Mesenteric fat pad (tissue), 1 donor: ENCODE data around the gene DDI2. TPM values are rescaled to one million over a fixed set of nuclear protein-coding genes. Genes with fewer than 3 reads are reported as not detected.
"Not testable (repeated sequence)": the region's sequence is repeated elsewhere in the genome, so short reads cannot be mapped to it uniquely, and the experiment has no call there.

ENCODE experiments used
- DNase-seq: peaks from one replicate; pipeline ENCODE4 v3.0.0-alpha.2; 2020; ENCODE audit warnings: low spot score
- total RNA-seq: library from RNA; stranded (reverse); fragmentation: NEBNext Ultra II Directional; extraction: Animal tissue kit (Norgen Biotek cat#: 25700); gene quantifications from one replicate; pipeline ENCODE4 v1.2.1, GENCODE V29; 2021
- donor health status: DM: yes; HTN: yes; CAD: no.

DDI2 gene
- total RNA-seq, 1 donor from 2014 or later = 75.4 TPM

DNA sequence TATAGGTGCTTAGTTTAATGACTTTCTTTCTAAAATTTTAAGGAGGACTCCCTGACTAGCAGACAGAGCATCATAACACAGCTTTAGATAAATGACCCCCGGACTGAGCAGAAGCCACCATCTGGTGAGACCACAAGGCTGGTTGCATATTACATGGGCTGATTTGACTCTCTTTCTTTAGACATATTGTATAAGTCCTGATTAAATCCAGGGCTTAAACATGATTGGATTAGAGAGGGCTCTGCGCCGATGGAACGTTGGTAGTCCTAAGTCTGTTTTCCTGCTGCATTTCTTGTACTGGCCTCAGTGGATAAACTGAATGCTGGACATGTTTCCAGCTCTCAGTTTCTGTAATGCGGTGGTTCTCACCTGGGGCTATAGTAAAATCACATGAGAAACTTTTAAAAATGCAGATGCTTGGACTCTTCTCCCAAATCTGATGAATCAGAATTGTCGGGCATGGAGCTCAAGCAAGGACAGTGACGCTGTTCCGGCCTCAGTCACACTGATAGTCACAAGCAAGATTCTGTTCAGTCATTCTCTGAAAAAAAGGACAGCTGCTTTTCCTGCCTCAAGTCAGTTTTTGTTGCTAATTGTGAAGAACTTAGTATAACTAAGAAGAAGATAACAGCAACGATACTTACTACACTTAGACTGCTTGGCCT, 16.6 kb downstream of the DDI2 start:
- DNase-seq = no peak

DNA sequence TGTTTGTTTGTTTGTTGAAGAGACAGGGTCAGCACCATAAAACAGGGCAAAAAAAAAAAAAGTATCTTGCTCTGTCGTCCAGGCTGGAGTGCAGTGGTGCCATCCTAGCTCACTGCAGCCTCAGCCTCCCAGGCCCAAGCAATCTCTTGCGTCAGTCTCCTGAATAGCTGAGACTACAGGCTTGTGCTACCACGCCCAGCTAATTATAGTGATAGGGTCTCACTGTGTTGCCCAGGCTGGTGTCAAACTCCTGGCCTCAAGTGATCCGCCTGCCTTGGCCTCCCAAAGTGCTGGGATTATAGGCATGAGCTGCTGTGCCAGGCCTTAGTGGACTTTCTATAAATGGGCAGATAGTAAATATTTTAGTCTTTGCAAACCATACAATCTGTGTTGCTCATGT, 19.2 kb downstream of the DDI2 start:
- DNase-seq = no peak

- no peak for DNase-seq
These were observed 20.6 kb downstream of the DDI2 start for GRCh38 chr1:15637826-15638225.

DNA sequence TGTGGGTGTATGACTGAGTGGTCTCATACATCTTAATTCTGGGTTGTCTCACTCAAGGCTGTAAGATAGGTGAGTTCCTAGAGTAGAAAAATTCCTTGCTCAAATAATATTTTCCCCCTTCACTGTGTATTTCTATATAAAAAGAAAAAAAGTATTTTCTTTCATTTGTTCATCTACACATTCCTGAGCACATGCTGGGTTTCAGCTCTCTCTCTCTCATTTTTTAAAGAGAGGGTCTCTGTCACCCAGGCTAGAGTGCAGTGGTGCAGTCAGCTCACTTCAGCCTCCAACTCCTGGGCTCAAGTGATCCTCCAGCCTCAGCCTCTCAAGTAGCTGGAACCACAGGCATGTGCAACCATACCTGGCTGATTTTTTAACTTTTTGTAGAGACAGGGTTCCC, 22.0 kb downstream of the DDI2 start:
- DNase-seq = no peak

DNA sequence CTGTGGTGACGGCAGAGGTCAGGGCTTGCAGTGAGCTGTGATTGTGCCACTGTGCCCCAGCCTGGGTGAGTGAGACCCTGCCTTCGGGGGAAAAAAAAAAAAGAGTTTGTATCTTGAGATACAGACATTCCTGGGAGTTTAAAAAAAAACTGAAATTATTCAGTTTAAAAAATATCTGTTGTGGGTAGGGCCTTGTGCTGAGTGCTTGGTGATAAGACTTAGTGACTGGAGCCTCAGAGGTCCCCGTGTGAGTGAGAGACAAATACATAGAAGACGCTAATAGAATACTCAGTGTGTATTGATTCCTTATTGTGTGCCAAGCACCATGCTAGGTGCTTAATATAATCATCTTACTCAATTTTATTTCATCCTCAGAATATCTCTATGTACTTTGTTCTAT, 22.7 kb downstream of the DDI2 start:
- no peak for DNase-seq

DNA sequence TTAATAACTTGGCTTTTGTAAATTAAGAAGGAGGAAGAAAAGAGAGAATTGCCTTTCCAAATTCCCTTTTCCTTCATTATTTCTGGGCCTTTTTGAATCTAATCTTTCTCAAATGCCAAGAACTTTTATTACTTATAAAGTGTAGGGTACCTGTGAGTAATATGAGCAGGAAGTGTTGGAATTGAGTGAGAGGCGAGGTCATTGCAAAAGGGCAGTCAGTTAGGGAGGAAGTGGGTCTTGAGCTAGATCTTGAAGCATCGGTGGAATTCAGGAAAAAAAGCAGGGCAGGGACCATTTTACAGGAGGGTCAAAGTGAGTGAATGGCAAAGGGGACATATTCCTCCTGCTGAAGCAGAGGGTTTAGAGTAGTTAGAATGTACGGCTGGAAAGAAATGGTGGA, 23.4 kb downstream of the DDI2 start:
- no peak for DNase-seq

GRCh38 chr1:15649937-15650336, 32.7 kb downstream of the DDI2 start:
- DNase-seq = no peak

- no peak for DNase-seq
These were observed 33.2 kb downstream of the DDI2 start for GRCh38 chr1:15650433-15650832.

DNA sequence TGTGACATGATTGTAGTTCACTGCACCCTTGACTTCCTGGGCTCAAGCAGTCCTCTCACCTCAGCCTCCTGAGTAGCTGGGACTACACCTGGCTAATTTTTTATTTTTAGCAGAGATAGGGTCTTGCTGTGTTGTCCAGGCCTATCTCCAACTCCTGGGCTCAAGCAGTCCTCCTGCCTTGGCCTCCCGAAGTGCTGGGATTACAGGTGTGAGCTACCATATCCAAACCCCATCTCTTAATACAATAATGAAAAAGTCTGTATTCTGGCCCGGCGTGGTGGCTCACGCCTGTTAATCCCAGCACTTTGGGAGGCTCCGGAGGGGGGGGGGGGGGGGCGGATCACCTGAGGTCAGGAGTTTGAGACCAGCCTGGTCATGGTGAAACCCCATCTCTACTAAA, 34.9 kb downstream of the DDI2 start:
- DNase-seq = not testable (repeated sequence)

DNA sequence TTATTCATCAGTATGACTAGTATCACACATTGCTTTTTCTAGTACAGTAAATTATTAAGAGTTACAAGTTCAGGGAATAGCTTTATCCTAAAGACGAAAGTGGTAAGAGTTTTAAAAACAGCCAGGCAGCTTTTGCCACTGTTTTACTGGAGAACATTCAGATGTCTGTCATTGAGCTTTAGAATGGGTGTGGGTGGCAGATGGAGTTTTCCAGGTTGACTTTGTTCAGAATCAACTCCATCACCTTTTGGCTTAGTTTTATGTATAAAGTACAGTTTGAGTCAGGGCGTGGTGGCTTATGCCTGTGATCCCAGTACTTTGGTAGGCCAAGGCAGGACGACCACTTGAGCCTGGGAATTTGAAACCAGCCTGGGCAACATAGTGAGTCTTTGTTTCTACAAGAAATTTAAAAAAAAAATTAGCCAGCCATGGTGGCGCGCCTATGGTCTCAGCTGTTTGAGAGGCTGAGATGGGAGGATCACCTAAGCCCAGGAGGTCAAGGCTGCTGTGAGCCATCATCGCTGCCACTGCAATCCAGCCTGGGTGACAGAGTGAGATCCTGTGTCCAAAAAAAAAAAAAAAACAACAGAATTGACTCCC, 36.9 kb downstream of the DDI2 start:
- no peak for DNase-seq

GRCh38 chr1:15656464-15656863, 39.2 kb downstream of the DDI2 start:
- no peak for DNase-seq

GRCh38 chr1:15657021-15657420, 39.8 kb downstream of the DDI2 start:
- no peak for DNase-seq

DNA sequence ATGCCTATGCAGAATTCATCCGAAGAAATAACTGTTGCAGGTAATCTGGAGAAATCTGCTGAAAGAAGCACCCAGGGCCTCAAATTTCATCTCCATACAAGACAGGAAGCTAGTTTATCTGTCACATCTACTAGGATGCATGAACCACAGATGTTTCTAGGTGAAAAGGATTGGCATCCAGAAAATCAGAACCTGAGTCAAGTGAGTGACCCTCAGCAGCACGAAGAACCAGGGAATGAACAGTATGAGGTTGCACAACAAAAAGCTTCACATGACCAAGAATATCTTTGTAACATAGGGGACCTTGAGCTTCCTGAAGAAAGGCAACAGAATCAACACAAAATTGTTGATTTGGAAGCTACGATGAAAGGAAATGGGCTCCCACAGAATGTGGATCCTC, 42.9 kb downstream of the DDI2 start:
- DNase-seq = no peak

- DNase-seq = no peak
These were observed 45.2 kb downstream of the DDI2 start for GRCh38 chr1:15662477-15662876.

DNA sequence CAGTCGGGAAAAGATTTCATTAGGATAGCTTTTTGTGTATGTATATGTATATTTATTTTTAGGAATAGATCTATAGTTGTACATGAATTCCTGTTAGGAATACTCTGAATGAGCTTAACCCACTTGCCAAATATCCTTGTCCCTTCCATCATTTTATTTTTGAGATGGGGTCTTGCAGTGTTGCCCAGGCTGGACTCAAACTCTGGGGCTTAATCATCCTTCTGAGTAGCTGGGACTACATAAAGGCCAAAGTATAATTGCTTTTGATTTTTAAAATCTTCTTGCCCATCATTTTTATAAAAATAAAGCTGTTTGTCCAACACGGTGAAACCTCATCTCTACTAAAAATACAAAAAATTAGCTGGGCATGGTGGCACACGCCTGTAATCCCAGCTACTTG, 46.7 kb downstream of the DDI2 start:
- DNase-seq = no peak

- DNase-seq = no peak
These were observed 50.1 kb downstream of the DDI2 start for GRCh38 chr1:15667362-15667761.

GRCh38 chr1:15668089-15668754, 51.0 kb downstream of the DDI2 start:
- no peak for DNase-seq

DNA sequence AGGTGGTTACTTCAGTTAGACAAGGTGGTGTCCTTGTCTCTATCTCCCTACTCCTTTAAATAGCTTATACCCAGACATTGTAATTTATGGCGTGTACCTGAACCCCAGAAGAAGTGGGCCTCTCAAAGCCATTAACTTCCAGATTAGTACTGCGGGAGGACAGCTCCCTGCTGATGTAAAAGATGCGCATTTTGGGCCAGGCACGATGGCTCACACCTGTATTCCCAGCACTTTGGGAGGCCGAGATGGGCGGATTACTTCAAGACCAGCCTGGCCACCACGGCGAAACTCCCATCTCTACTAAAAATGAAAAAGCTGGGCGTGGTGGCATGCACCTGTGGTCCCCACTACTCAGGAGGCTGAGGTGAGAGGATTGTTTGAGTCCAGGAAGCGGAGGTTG, 51.8 kb downstream of the DDI2 start:
- no peak for DNase-seq

- DNase-seq = no peak
These were observed 52.6 kb downstream of the DDI2 start for GRCh38 chr1:15669864-15670263.

GRCh38 chr1:15671430-15671829, 54.2 kb downstream of the DDI2 start:
- no peak for DNase-seq

GRCh38 chr1:15674386-15675159, 57.3 kb downstream of the DDI2 start:
- no peak for DNase-seq

- no peak for DNase-seq
These were observed 58.8 kb downstream of the DDI2 start for GRCh38 chr1:15676010-15676409.
